GM19324 (cell line): ENCODE data around the gene CFAP52.
"Not testable (repeated sequence)": the region's sequence is repeated elsewhere in the genome, so short reads cannot be mapped to it uniquely, and the experiment has no call there.

Source experiments
- ATAC-seq: cut with Tn5 transposase; IDR thresholded peaks from one replicate; pipeline ENCODE4 v1.9.1; 2021; ENCODE audit warnings: mild to moderate bottlenecking, moderate library complexity; ENCODE audit not compliant: unreplicated experiment, low FRiP score

Gene CFAP52

DNA sequence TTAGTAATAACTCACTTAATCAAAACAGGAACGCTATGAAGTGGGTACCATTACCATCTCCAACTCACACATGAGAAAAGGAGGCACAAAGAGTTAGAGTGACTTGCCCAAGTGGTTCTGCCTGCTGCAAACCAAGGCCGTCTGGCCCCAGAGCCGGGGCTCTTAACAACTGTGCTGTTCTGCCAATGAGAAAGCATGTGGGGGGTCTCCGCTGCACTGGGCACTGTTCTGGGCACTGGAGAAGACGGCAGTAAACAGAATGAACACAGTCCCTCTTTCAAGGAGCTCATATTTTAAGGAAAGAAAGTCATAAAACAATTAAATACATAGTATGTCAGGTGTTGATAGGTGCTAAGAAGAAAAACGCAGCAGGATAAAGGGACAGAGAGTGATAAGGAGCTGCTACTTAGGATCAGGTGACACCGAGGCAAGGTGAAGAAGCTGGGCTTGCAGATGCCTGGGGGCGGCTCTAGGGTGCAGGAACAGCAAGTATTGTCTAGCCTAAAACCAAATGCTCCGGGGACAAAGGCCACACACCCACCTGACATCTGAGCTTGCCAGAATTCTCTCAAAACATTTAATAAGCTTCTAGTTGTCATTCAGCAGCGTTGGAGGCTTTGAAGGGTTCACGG is 7.4 kb upstream of the CFAP52 start:
- no peak for ATAC-seq

DNA sequence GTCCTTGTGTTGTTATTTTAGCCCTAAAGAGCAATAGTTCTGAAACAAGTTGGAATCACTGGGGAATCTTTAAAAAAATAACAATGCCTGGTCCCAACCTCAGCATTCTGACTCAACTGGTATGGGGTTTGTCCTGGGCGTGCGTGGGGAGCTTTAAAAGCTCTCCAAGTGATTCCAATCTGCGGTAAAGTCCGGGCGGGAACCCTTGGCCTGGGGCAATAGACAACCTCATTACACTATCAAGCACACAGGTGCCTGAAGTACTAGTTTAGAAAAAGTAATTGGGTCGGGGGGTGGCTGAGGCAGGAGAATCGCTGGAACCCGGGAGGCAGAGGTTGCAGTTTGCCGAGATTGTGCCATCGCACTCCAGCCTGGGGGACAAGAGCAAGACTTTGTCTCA is 5.2 kb upstream of the CFAP52 start:
- no peak for ATAC-seq

DNA sequence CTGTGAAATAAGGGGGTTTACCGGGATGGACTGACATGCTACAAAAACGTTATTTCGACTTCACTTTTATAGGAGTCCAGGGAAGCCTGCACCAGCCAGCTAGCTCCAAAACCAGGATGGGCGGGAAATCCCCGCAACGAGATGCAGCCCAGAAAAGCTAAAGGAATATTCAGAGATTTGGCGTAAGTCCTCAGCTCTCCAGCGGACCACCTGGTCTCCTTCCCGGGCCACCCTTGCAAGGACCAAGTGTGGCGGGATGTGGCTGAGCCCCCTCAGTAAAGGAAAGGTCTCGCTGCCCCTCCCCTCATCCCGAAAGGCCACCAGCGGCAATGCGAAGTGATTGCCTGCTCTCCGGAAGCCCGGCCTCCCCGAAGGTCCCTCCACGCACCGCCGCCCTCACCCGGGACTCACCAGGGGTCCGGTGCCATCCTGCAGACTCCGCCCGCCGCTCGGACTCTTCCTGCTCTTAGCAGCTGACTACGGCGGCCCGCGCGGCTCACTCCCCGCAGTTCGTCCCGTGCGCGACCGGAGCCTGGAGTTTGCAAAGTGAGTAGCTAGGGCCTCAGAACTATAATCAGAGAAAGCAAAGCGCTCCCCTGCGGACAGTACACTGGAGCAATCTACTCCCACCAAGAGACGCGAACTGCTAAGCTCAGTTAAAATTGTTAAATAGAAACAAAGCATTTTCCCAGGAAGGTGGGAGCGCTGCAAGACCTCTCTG is 901 bp upstream of the CFAP52 start, which contains the start of gene STX8:
TSS of gene STX8 (minus strand) at position 440 of the 721 bp plus-strand sequence. CDS start at position 428, 12 bp downstream.
- ATAC-seq, result peak; percentile 85

DNA sequence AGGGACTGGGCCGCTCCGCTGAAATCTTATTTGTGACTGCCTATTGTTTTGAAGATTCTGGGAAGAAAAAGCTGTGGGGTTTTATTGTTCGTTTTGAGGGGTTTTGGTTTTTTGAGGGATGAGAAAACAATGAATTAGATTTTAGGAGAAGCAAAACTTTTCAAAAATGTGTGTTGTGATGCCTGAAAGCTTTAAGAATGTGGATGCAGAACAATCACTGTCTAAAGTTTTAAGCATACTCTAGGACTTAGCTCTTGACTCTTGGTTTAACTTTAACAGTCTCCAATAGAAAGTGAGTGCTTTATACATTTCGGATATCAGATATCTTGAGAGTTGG is 899 bp downstream of the CFAP52 start:
- no peak for ATAC-seq

DNA sequence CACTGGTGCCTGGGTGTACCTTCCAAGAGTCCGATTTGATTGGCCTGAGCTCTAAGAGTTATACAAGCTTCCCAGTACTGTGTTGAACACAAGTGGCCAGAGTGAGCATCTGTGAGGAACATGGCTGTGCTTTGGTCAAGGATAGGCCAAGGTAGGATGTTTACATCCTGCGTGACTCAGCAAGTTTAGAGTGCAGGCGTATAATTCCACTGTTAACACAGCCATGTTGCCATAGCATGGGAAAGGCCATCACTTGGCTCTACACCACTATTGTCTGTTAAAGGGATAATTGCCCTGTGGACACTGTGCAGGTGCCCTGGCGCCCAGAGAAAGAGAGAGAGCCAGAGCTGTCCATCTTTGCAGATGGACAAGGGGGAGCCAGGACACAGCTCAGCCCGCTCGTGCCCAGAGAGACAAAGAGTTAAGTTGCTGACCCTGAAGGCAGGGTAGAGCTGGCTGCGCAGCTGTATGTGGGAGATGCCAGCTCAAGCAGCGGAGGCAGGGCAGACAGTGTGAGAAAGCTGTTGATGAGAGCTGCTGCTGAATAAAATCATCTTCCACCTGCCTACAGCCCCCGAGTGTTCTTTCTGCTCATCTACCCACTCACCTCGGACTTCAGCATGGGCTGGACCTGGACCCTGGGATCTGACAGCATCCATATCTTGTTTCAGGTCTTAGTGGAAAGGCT is 11.7 kb downstream of the CFAP52 start:
- ATAC-seq, result no peak

DNA sequence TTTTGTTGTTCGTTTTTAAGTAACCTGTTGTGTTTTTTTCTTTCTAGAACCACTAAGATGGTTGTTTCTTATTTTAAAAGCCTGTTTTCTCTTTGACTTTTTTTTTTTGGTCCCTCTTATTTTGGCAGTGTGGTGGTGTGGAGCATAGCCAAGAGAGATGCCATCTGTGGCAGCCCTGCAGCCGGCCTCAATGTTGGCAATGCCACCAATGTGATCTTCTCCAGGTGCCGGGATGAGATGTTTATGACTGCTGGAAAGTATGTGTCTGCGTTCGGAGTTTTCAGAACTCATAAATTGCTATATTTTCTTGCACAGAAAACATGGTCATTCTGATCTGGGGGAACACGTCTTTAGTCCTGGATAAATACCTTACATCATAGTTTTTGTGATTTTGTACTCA is 17.6 kb downstream of the CFAP52 start:
- no peak for ATAC-seq

DNA sequence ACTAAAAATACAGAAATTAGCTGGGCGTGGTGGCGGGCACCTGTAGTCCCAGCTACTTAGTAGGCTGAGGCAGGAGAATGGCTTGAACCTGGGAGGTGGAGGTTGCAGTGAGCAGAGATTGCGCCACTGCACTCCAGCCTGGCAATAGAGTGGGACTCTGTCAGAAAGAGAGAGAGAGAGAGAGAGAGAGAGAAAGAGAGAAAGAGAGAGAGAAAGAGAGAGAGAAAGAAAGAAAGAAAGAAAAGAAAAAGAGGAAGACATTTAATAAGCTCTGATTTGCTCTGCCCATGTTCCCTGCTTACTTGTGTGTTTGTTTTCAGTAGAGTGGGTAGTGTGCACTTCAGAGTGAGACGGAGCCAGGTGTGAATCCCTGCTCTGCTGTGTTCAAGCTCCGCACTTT is 21.2 kb downstream of the CFAP52 start:
- not testable (repeated sequence) for ATAC-seq

DNA sequence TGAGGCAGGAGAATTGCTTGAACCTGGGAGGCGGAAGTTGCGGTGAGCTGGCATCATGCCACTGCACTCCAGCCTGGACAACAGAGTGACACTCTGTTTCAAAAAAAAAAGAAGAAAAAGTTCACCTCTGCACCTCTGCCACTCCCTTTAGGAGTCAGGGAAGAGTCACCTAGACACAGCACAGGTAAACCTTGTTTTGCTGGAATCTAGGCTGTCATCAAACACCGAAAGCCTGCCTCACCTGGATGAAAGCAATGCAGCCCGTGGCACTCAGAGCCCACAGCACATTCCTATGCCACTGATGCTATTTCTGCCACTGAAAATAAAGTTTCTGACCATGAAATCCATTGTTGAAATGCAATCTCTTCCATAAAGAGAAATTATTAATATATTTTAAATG is 22.2 kb downstream of the CFAP52 start:
- ATAC-seq, result no peak

DNA sequence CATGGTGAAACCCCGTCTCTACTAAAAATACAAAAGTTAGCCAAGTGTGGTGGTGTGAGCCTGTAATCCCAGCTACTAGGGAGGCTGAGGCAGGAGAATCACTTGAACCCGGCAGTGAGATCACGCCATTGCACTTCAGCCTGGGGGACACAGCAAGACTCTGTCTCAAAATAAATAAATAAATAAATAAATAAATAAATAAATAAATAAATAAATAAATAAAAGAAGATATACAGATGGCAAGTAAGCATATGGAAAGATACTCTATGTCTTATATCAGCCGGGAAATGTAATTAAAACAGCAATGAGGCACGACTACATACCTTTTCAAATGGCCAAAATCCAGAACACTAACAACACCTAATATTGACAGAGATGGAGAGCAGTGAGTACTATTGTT is 28.1 kb downstream of the CFAP52 start:
- not testable (repeated sequence) for ATAC-seq

DNA sequence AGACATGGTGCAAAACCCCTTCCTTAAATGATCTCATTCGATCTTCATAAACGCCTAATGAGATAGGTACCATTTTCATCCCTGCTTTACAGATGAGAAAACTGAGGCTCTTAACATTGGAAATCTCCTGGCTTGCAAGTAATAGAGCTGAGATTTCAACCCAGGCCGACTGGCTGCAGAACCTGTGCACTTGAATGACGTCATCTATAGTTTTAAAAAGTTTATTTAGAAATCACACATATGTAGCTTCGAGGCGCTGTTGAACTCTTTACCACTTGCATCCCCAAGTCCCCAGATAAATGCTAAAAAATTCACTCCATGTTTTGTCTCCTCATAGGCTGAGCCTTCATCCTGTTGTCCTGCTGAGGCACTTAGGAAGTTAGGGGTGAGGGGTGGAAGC is 30.0 kb downstream of the CFAP52 start:
- no peak for ATAC-seq

DNA sequence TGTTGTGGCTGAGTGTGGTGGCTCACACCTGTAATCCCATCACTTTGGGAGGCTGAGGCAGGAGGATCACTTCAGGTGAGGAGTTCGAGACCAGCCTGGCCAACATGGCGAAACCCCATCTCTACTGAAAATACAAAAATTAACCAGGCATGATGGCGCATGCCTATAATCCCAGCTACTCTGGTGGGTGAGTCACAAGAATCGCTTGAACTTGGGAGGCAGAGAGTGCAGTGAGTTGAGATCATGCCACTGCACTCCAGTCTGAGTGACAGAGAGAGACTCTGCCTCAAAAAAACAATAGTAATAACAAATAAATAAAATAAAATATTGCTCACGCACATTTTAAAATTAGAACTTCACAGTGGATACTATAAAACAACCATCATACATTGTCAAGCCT is 30.6 kb downstream of the CFAP52 start:
- ATAC-seq, result not testable (repeated sequence)

DNA sequence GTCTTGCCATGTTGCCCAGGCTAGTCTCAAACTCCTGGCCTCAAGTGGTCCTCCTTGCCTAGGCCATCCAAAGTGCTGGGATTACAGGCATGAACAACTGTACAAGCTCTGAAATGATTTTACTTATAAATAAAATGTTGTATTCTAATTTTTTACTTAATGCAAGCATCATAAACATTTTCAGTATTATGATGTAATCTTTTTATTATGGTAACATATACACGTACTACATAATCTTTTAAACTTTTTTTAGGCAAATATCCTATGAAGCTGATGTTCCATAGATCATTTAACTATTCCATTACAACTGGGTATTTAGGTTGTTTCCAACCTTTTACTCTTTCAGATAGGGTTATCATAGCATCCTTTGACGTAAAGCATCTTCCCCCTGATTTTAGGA is 35.1 kb downstream of the CFAP52 start:
- ATAC-seq, result no peak

DNA sequence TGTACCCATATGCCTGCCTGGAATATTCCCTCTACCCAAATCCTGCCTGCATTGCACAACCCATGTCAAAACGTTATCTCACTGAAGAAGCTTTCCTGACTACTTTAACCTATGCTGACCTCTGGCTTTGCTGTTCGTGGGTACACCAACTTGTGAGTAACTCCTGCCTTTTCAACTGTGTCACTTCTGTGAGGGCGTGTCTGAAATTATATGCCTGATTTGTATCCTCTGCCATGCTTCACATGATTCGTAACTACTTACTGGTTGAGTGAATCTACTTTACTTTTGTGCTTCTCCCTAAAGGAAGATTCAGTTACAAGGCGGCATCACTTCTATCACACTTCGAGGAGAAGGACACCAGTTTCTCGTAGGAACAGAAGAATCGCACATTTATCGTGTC is 35.6 kb downstream of the CFAP52 start:
- ATAC-seq, result no peak

DNA sequence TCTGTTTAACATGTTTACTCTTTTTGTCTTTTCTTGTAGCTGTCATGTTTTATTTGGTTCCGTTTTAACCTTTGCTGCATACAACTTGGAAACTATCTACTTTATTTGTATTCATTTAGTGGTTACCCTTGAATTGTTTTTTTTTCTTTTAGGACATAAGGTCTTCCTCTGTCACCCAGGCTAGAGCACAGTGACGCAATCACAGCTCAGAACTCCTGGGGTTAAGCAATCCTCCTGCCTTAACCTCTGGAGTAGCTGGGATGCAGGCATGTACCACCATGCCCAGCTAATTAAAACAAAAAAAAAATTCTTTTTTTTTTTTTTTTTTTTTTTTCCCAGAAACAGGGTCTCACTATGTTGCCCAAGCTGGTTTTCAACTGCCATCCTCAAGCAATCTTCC is 39.0 kb downstream of the CFAP52 start:
- ATAC-seq, result no peak

DNA sequence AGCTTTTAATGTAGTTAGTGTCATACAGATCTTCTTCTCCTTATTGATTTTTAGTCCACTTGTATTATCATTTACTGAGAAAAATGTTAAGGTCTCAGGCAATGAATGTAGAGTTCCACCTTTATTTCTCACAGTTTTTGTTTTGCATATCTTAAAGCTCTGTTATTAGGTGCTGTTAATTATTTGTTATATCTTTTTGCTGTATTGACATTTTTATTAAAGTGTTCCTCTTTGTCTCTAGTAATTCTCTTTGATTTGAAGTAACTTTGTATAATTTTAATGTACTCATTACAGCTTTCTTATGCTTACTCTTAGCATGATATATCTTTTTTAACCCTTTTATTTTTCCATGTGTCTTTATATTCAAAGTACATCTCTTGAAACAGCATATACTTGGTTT is 46.5 kb downstream of the CFAP52 start:
- ATAC-seq, result no peak

DNA sequence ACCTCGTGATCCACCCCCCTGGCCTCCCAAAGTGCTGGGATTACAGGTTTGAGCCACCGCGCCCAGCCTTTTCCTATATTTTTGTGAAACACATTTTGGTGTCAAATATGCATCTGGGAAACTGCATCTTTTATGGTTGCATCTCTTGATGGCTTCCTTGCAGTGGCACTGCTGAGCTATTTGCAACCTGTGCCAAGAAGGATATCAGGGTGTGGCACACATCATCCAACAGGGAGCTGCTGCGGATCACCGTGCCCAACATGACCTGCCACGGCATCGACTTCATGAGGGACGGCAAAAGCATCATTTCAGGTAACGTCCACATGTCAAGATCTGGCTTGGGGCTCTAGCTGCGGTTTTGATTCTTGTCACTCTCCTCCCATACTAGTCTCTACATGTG is 52.1 kb downstream of the CFAP52 start:
- ATAC-seq, result no peak

DNA sequence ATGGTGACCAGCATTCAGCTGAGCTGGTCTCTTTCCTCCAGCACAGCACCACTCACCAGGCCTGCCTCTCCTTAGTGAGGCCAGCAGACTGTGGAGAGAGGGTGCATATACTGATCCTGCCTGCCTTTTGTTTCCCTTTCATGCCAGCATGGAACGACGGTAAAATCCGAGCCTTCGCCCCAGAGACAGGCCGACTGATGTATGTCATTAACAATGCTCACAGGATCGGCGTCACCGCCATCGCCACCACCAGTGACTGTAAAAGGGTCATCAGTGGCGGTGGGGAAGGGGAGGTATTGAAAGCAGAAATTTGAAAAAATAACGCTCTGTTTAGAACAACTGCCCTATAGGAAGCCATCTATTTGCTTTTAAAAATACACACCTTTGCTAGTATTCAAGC is 56.3 kb downstream of the CFAP52 start:
- ATAC-seq, result no peak

DNA sequence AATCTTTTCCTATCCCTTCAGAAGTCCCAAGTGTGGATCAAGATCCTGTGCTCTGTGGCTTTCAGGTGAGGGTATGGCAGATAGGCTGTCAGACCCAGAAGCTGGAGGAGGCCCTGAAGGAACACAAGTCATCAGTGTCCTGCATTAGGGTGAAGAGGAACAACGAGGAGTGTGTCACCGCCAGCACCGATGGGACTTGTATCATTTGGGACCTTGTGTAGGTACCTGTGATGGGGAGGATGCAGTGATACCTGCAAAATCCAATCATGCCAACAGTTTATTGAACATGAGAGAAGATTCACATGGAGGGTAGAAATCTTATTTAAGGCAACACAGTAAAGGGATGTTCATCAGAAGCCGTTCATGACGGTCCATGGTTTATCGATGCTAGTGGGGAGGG is 58.9 kb downstream of the CFAP52 start:
- no peak for ATAC-seq

DNA sequence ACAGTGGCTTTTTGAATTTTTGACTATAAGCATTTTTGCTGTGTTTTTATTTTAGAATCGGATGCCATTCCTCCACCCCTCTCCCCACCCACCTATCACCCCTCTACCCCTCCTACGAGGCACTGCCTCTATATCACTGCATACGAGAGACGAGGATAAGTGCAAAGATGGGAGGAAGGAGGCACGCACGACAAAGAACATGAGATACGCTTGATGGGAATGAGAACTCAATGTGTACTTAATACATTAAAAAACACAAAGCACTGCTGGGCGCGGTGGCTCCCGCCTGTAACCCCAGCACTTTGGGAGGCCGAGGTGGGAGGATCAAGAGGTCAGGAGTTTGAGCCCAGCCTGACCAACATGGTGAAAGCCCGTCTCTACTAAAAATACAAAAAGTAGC is 60.1 kb downstream of the CFAP52 start:
- no peak for ATAC-seq

DNA sequence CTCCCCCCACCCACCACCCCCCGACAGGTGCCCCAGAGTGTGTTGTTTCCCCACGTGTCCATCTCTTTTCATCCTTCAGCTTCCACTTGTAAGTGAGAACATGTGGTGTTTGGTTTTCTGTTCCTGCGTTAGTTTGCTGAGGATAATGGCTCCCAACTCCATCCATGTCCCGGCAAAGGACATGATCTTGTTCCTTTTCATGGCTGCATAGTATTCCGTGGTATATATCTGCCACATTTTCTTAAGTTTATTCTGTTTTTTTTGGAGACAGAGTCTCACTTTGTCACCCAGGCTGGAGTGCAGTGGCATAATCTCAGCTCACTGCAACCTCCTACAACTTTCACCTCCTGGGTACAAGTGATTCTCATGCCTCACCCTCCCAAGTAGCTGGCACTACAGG is 63.9 kb downstream of the CFAP52 start:
- ATAC-seq, result not testable (repeated sequence)

DNA sequence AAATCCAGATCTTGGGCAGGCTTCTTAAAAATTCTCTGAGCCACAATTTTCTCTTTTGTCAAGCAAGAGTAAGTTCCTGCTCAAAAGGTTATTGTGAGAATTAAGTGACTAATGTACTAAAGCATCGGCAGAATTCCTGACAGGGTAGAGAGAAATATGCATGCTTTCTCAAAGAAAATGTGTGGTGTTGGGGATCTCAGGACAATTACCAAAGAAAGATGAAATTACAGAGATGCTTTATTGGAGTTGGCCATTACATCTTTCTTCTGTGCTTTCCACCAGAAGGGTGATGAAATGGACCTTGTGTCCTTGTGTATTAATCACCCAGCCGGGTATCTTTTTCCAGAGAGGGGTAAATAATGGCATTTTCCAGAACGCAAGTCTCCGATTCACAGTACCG is 67.2 kb downstream of the CFAP52 start:
- no peak for ATAC-seq
